CD4-positive, alpha-beta T cell treated with Interleukin-17A for 4 hours (primary cell): ENCODE measurements around the gene SLX4.
A peak's percentile ranks its signal among the peaks of the same experiment; 100 is the strongest.

Experiments
- DNase-seq: peaks from one replicate; pipeline ENCODE4 v3.0.0-alpha.2; 2020; ENCODE audit warnings: mixed read lengths

The SLX4 gene

DNA sequence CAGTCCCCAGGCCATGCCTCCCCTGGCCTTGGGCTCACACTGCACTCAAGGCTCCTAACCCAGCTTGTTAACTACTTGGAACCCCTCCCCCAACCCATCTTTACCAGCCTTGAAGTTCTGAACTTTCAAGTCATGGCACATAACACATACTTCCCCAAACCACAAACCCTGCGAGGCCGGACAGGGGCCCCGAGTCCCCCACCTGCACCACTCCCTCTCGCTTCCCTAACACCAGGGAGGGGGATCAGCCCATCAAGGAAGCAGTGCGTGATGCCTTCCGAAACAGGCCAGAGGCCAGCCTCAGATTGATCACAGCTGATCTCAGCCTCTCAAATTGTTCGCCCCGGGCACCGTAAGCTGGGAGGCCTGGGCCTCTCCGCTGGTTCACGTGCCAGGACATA lies 31.2 kb downstream of the SLX4 start:
- DNase-seq: peak; percentile 15

GRCh38 chr16:3579776-3580175 lies 31.6 kb downstream of the SLX4 start:
- DNase-seq: no peak

- DNase-seq: peak; percentile 71
These were observed 32.5 kb downstream of the SLX4 start for GRCh38 chr16:3578610-3579551.

GRCh38 chr16:3578121-3578520 lies 33.3 kb downstream of the SLX4 start:
- peak; percentile 72 for DNase-seq

DNA sequence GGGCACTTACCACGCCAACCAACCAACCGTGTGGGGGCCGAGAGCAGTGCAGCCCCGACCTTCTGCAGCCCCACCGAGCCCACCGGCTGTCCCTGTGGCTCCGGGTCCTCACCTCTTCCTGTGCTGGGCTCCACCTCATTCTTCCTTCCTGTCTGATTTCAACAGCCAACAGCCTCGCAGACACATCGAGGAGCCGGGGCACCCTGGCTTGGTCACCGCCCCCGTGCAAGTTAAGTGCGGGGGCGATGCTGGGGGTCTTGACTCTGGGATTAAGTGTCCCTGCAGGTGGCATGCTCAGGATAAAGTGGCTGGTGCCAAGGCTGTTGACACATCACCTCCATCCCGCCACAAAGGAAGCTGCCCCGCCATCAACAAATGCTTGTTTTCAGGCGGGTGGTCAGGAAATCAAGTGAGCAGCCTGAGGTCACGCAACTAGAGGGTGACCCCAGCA lies 34.1 kb downstream of the SLX4 start, which contains the start of gene NLRC3:
Gene NLRC3, minus strand, starts transcription at position 102 of the 451 bp plus-strand sequence. CDS start 12,367 bp downstream, outside the sequence.
- peak; percentile 74 for DNase-seq

DNA sequence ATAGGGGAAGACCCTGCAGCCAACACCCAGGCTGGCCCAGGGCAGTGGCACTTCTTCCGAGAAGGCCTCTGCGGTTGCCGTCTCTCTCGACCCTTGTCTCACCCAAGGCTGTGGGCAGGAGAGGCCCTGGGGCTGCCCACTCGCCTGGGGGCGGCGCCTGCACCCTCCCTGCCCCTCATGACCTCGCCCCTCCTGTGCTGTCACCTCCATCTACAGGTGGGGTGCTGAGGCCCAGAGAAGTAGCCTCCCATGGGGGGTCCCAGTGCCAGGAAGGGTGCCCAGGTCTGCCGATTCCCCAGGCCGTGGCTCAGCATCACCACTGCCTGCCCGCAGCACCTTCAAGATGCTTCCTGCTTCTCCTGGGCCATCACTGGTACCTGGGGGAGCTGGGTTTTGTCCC lies 35.2 kb downstream of the SLX4 start:
- peak; percentile 56 for DNase-seq

DNA sequence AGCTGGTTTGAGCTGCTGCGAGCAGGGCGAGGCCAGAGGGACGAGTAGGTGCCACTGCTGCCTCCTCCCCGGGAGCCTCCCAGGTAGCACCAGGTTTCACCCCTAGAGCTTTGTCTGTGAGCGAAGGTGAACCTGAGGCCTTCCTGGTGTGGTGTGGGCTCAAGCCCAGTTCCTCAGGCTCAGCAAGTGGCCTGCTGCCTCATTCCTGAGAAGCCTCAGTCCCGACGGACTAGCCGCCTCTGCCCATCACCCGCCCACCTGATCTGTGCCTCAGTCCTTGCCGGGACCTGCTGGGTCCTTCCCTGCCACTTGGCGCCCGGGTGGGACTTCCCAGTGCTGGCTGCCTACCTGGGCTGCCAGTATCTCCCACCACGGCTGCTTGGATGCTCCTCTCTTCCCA lies 35.9 kb downstream of the SLX4 start:
- no peak for DNase-seq

DNA sequence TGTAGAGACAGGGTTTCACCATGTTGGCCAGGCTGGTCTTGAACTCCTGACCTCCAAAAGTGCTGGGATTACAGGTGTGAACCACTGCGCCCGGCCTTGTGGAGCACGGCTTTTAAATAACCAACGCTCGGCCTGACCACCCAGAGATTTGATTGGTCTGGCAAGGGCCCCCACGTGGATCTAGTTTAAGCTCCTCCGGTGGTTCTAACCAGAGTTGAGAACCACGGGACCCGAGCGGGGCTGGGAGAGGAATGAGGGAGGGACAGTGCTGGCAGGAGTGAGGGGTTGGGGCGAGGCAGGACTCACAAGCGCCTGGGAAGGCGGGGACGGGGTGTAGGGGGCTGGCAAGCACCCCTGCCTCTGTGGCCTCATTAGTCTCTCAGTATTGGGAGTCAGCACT lies 37.2 kb downstream of the SLX4 start:
- DNase-seq: no peak

DNA sequence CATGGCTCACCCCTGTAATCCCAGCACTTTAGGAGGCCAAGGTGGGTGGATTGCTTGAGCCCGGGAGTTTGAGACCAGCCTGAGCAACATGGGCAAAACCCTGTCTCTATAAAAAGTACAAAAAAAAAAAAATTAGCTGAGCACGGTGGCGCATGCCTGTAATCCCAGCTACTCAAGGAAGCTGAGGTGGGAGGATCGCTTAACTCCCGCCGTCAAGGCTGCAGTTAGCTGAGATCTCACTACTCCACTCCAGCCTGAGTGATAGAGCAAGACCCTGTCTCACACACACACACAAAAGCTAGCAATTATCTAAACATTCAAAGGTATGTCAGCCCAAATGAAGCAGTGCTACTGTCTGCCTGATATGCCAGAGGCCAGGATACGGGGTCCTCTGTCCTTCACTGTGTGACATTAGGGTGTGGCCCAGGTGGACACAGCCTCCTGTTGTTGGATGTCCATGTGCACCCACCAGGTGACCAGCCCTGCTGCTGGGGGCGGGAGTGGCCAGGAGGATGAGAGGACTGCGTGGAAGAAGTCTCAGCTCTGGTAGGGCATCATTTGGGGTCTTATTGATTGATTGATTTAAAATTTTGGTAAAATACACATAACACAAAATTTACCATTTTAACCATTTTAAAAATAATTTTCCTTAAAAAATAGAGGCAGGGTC lies 38.1 kb downstream of the SLX4 start:
- DNase-seq: no peak

DNA sequence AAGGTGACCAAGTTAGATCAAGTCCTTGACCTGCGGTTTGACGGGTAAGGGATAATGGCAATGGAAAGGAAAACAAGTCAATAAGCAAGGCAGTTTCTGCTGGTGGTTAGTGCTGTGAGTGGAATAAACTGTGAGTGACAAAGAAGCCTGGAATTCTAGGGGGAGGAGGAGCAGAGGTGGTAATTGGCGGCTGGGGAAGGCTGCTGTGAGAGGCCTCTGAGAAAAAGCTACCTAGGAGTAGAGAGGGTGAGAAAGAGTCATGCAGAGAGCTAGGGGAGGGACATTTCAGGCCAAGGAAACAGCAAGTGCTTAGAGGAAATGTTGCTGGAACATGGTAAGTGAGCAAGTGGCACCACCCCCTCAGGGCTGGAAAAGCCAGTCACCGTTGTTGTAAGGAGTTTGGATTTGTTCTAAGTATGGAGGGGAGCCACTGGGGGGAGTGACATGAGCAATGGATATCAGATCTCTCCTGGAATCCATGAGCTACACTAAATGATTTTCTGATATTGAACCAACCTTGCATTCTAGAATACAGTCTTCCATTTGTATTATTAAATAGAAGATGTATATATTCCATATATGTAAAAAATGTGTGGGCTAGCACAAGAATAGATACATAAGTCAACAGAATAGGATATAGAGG lies 40.9 kb downstream of the SLX4 start:
- no peak for DNase-seq

DNA sequence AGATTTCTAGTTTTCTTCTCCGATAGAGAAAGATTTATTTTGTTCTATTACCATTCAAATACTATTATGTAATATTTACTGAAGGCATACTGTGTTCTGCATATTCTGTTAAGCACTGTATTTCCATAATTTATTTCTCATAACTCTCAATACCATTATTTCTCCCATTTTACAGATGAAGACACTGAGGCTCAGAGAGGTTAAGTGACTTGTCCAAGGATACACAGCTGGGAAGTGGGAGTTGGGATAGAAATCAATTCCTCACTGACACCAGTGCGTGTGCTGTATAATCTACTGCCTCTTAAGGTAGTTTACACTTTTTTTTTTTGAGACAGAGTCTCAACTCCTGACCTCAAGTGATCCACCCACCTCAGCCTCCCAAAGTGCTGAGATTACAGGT lies 41.6 kb downstream of the SLX4 start:
- DNase-seq: no peak

GRCh38 chr16:3566990-3567389 lies 44.4 kb downstream of the SLX4 start:
- DNase-seq: no peak

- no peak for DNase-seq
These were observed 46.6 kb downstream of the SLX4 start for GRCh38 chr16:3564889-3565141.

DNA sequence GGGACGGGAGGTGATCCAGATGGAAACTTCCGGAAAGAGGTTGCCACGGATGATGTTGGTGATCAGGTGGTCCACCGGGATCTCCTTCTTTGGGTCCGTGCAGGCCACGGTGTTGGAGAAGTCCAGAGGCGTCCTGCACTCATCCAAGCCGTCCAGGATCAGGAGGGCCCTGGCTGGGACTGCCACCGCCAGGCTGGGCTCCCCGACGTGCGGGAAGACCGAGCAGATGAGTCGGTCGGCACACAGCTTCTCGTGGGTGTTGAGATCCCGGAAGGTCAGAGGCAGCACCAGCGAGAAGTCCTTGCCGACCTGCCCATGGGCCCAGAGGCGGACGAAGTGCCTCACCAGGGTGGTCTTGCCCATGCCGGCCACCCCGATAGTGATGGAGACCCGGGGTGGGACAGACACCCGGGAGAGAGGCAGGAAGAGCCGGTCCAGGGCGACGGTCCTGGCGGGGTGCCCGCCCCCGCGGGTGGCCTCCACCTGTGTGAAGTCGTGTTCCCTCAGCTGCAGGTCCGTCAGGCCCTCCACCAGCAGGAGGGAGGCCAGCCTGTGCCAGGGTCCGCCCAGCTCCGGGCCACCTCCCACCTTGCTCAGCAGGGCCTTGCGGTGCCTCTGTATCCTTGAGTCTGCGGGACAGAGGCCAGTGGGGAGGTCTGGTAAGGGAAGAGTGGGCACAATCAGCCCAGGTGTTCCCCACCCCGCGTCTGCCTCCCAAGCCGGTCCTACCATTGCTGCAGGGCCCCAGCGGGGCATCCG lies 47.1 kb downstream of the SLX4 start:
- no peak for DNase-seq

DNA sequence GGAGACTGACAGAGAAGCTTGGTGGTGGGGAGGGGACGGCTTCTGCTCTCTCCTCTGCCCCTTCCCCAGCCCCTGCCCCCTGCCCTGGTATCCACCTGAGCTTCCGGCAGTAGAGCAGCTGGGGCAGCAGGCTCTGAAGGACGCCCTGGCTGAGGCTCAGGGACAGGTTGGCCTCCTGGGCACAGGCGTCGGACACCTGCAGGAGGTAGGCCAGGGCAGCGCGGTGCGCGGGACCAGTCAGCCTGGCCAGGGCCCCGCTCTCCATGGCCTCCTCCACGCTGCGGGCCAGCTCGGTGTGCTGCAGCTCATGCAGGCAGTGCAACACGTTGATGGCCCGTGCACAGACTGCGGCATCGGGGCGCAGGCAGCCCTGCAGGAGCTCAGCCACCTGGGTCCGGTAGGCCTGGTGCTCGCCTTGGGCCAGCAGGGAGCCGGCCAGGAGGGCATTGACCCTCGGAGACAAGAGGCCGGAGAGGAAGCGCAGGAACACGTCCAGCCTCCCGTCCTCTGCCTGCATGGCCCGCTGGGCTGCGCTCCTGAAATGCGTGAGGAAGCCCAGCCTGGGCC lies 48.4 kb downstream of the SLX4 start:
- no peak for DNase-seq

GRCh38 chr16:3561626-3562025 lies 49.8 kb downstream of the SLX4 start:
- DNase-seq: no peak

GRCh38 chr16:3554351-3554928 lies 57.0 kb downstream of the SLX4 start:
- no peak for DNase-seq

DNA sequence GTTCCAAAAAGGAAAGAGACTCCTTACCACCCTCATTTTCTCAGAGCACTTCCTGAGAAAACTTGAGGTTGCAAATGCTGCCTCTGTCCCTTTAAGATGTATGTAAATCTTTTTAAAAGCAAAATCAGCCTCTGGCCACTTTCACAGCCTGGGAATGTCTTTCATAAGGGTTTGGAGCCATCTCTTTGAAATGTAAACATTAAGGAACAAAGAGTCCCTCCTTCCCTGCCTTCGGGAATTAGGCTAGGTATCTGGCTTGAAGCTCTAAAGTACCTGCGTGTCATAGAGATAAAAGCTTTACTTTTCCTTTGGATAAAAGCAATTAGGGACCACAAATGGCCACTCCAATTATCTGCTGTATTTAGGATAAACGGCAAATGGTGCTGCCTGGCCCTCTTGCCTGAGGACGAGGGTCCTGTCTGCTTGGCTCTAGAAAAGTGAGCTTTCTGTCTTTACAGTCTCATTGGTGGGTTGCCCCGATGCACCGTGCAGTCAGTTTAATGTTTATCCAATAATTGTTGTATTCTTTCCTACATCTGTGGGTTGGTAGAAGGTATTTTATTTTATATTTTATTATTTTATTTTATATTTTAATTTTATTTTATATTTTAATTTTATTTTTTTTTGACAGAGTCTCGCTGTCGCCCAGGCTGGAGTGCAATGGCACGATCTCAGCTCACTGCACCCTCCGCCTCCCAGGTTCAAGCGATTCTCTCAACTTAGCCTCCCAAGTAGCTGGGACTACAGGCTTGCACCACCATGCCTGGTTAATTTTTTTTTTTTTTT lies 58.1 kb downstream of the SLX4 start:
- no peak for DNase-seq

- no peak for DNase-seq
These were observed 60.3 kb downstream of the SLX4 start for GRCh38 chr16:3550851-3551847.

GRCh38 chr16:3549906-3550305 lies 61.5 kb downstream of the SLX4 start:
- no peak for DNase-seq
